PFSK-1 (cell line): ENCODE measurements around the gene MSX2. TPM values are rescaled to one million over a fixed set of nuclear protein-coding genes. Genes with fewer than 3 reads are reported as not detected.

Experiments used
- FOXP2 ChIP-seq: optimal IDR thresholded peaks from 2 replicates; pipeline ENCODE3; 2011; ENCODE audit warnings: borderline replicate concordance, control low read depth, inconsistent platforms; ENCODE audit not compliant: insufficient read depth; ENCODE audit errors: extremely low read length, extremely low read depth
- POLR2AphosphoS5 ChIP-seq: IDR thresholded peaks from 2 replicates; pipeline ENCODE4 v1.6.1; 2012; ENCODE audit warnings: low read depth, mild to moderate bottlenecking, control low read depth, low read length, moderate library complexity
- SIN3A ChIP-seq: IDR thresholded peaks from 2 replicates; pipeline ENCODE4 v1.6.1; 2012; ENCODE audit warnings: mild to moderate bottlenecking, low read length, moderate library complexity, borderline replicate concordance; ENCODE audit not compliant: insufficient read depth
- TAF1 ChIP-seq: IDR thresholded peaks from 2 replicates; pipeline ENCODE4 v1.6.1; 2012; ENCODE audit warnings: low read length, control low read depth, borderline replicate concordance; ENCODE audit not compliant: insufficient read depth
- polyA plus RNA-seq: library from polyadenylated mRNA; unstranded; fragments of >200 nt; gene quantifications from one replicate; pipeline ENCODE4 v1.2.1, GENCODE V29; 2012; ENCODE audit warnings: low read depth, missing spikeins; ENCODE audit not compliant: insufficient read length
- TF ChIP-seq, protein P1 (sequence below), 2 experiments: IDR thresholded peaks; 2 replicates each; pipeline versions ENCODE4 v1.6.1 to v1.8.0; 2011 to 2012; ENCODE audit warnings: low read depth in 2 of 2, low read length in 2 of 2, control low read depth in 1 of 2, inconsistent platforms in 1 of 2, mild to moderate bottlenecking in 1 of 2, moderate library complexity in 1 of 2; ENCODE audit not compliant: insufficient read depth in 1 of 2

The MSX2 gene
- polyA plus RNA-seq, result not detected

GRCh38 chr5:174724484-174725260 lies at the start of gene MSX2:
TSS of gene MSX2 (plus strand) at chr5:174724582. CDS start at chr5:174724660, 78 bp downstream.
- TF ChIP-seq, protein P1, sequence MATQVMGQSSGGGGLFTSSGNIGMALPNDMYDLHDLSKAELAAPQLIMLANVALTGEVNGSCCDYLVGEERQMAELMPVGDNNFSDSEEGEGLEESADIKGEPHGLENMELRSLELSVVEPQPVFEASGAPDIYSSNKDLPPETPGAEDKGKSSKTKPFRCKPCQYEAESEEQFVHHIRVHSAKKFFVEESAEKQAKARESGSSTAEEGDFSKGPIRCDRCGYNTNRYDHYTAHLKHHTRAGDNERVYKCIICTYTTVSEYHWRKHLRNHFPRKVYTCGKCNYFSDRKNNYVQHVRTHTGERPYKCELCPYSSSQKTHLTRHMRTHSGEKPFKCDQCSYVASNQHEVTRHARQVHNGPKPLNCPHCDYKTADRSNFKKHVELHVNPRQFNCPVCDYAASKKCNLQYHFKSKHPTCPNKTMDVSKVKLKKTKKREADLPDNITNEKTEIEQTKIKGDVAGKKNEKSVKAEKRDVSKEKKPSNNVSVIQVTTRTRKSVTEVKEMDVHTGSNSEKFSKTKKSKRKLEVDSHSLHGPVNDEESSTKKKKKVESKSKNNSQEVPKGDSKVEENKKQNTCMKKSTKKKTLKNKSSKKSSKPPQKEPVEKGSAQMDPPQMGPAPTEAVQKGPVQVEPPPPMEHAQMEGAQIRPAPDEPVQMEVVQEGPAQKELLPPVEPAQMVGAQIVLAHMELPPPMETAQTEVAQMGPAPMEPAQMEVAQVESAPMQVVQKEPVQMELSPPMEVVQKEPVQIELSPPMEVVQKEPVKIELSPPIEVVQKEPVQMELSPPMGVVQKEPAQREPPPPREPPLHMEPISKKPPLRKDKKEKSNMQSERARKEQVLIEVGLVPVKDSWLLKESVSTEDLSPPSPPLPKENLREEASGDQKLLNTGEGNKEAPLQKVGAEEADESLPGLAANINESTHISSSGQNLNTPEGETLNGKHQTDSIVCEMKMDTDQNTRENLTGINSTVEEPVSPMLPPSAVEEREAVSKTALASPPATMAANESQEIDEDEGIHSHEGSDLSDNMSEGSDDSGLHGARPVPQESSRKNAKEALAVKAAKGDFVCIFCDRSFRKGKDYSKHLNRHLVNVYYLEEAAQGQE (IDR thresholded peaks at IDR 0.05; ENCODE audit: insufficient read depth in 1 of 2, low read depth in 2 of 2, low read length in 2 of 2), result no peak
- no peak for TF ChIP-seq SIN3A
- TF ChIP-seq FOXP2, result no peak
- no peak for TF ChIP-seq POLR2AphosphoS5
- no peak for TF ChIP-seq TAF1

- TF ChIP-seq TAF1, result no peak
These were observed 49.3 kb upstream of the MSX2 start for GRCh38 chr5:174675110-174675509.

DNA sequence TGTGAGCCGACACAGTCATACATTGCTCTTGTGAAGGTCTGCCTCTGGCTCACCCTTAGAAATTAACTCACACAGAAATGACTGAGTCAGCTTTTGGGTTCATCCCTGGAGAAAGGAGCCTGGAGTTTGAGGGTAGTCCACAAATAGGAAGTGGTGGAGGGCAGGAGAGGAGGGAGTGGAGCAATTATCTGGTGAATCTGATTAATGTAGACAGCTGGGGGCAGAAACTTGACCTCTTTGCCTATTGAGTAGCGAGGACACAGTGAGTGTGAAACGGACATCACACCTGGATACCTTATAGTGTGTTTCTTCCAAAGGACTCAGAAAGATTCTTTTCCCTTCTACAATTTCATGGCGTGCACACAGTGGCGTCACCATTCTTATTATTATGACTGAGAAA lies 48.5 kb upstream of the MSX2 start:
- TF ChIP-seq POLR2AphosphoS5, result no peak
- no peak for TF ChIP-seq SIN3A
- no peak for TF ChIP-seq TAF1
- TF ChIP-seq FOXP2, result no peak
- TF ChIP-seq, protein P1 (IDR thresholded peaks at IDR 0.05; ENCODE audit: insufficient read depth in 1 of 2, low read depth in 2 of 2, low read length in 2 of 2), result no peak

- TF ChIP-seq TAF1 (no peak), POLR2AphosphoS5 (no peak), FOXP2 (no peak), SIN3A (no peak)
- TF ChIP-seq, protein P1 (IDR thresholded peaks at IDR 0.05; ENCODE audit: insufficient read depth in 1 of 2, low read depth in 2 of 2, low read length in 2 of 2), result no peak
These were observed 46.3 kb upstream of the MSX2 start for GRCh38 chr5:174678107-174678506.

DNA sequence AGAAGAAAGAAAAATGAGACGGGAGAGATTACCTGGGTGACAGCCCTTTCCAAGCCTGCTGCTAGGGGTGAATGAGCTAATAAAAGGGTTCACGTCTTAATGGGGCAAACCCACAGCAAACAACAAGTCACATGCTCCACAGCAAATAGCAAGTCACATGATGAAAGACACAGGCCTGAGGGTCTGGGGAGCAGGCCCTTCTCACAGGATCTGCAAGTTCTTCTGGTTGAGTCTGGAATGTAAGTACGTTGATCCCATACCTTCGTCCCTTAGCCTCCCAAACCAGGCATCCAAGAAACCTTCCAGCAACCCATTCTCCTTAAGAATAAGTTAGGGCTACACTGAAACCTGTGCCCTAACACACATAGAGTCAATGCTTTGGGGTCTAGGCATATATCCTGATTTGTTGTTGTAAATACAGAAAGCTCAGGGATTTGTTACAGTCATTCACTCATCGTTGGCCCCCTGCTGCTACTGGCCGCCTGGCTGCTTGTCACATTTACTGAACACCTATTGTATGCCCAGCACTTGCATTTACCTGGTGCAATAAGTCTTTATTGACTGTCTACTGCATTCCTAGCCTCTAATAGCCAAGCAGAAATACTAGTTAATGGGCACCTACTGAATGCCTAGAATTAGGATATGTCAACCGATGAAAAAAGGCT lies 43.3 kb upstream of the MSX2 start:
- TF ChIP-seq SIN3A, result no peak
- no peak for TF ChIP-seq TAF1
- TF ChIP-seq, protein P1 (IDR thresholded peaks at IDR 0.05; ENCODE audit: insufficient read depth in 1 of 2, low read depth in 2 of 2, low read length in 2 of 2), result no peak
- TF ChIP-seq FOXP2, result no peak
- TF ChIP-seq POLR2AphosphoS5, result no peak
